Lower leg skin (tissue), 4 donors: Measurements from ENCODE around the gene VTI1A. TPM values are rescaled to one million over a fixed set of nuclear protein-coding genes. Genes with fewer than 3 reads are reported as not detected.

ENCODE experiments used
- DNase-seq, 2 donors: peaks; one replicate each; pipeline ENCODE4 v3.0.0-alpha.2; 2019; ENCODE audit warnings: low spot score in 2 of 2
- H3K4me3 ChIP-seq: fragments of 200-600 bp; sonication (generic); 2 replicates; pipeline ENCODE4 v1.5.1; 2017; ENCODE audit warnings: mild to moderate bottlenecking, low read depth; ENCODE audit not compliant: poor library complexity, severe bottlenecking
- CTCF ChIP-seq, 3 donors: fragments of 450-650 bp; IDR thresholded peaks; one replicate each; pipeline ENCODE4 v1.5.1; 2016; ENCODE audit warnings: antibody characterized with exemption in 3 of 3, mild to moderate bottlenecking in 3 of 3, moderate library complexity in 2 of 3
- POLR2A ChIP-seq, 2 donors: fragments of 450-650 bp; IDR thresholded peaks; one replicate each; pipeline ENCODE4 v1.6.1; 2016 to 2017; ENCODE audit warnings: antibody characterized with exemption in 2 of 2, mild to moderate bottlenecking in 1 of 2, moderate library complexity in 1 of 2
- WGBS, 2 donors: methylation state at CpG; one replicate each; pipeline ENCODE4 v1.1.5; 2018; 5-methylcytosine and 5-hydroxymethylcytosine counted together
- intact Hi-C: fragments of 100-400 bp; cut with DNase I; formaldehyde crosslinking; loops from one replicate; pipeline ENCODE4 v1.15.0; 2023; ENCODE audit warnings: low total_unique reads
- total RNA-seq, 4 donors: library from RNA; depleted of rRNA; stranded (reverse); fragments of >200 nt; gene quantifications; one replicate each; pipeline ENCODE4 v1.1.0, GENCODE V29; 2016

Gene VTI1A
- total RNA-seq, 4 donors from 2014 or later, result 30.8 to 85.7 (median 35.6) TPM

- no peak for DNase-seq
- TF ChIP-seq CTCF (IDR thresholded peaks at IDR 0.05), result no peak
- no peak for TF ChIP-seq POLR2A (IDR thresholded peaks at IDR 0.05)
- H3K4me3 ChIP-seq, result no peak overlapping the region
- intact Hi-C loops, result no loop called here
- WGBS, 2 donors, result 58 to 73% methylated on average over 2 of the region's 2 CpGs
These were observed 37.7 kb upstream of the VTI1A start for GRCh38 chr10:112409299-112409698.

- H3K4me3 ChIP-seq, result no peak overlapping the region
- intact Hi-C loops, result no loop called here
- DNase-seq, result no peak
- 73 to 74% methylated on average over 4 of the region's 4 CpGs for WGBS, 2 donors
- TF ChIP-seq POLR2A (IDR thresholded peaks at IDR 0.05) (no peak), CTCF (IDR thresholded peaks at IDR 0.05) (no peak)
These were observed 37.3 kb upstream of the VTI1A start for GRCh38 chr10:112409755-112410154.

GRCh38 chr10:112412696-112413095, 34.3 kb upstream of the VTI1A start:
- DNase-seq, result no peak
- no peak overlapping the region for H3K4me3 ChIP-seq
- WGBS, 2 donors, result 85 to 91% methylated on average over 2 of the region's 2 CpGs
- intact Hi-C loops, result no loop called here
- TF ChIP-seq CTCF (IDR thresholded peaks at IDR 0.05) (no peak), POLR2A (IDR thresholded peaks at IDR 0.05) (no peak)

GRCh38 chr10:112421731-112422130, 25.3 kb upstream of the VTI1A start:
- H3K4me3 ChIP-seq, result no peak overlapping the region
- no peak for DNase-seq
- intact Hi-C loops, result no loop called here
- whole genome bisulfite sequencing, 2 donors, result 95 to 96% methylated on average over 3 of the region's 3 CpGs
- no peak for TF ChIP-seq CTCF (IDR thresholded peaks at IDR 0.05)
- TF ChIP-seq POLR2A (IDR thresholded peaks at IDR 0.05), result no peak

- intact Hi-C loops, result no loop called here
- no peak for DNase-seq
- H3K4me3 ChIP-seq, result no peak overlapping the region
- no peak for TF ChIP-seq CTCF (IDR thresholded peaks at IDR 0.05)
- no peak for TF ChIP-seq POLR2A (IDR thresholded peaks at IDR 0.05)
- WGBS, 2 donors, result 69 to 72% methylated on average over 2 of the region's 2 CpGs
These were observed 22.4 kb upstream of the VTI1A start for GRCh38 chr10:112424651-112425050.

GRCh38 chr10:112426111-112426510, 20.9 kb upstream of the VTI1A start:
- no peak overlapping the region for H3K4me3 ChIP-seq
- DNase-seq, result no peak
- TF ChIP-seq CTCF (IDR thresholded peaks at IDR 0.05) (no peak), POLR2A (IDR thresholded peaks at IDR 0.05) (no peak)
- intact Hi-C loops, result no loop called here
- 53 to 66% methylated on average over 2 of the region's 2 CpGs for WGBS, 2 donors
